ENCODE measurements around the gene B4GALT5.

B4GALT5 gene

GRCh38 chr20:49682278-49682677 is 31.4 kb downstream of the B4GALT5 start:
- no peak for TF ChIP-seq CTCF (conservative IDR thresholded peaks at IDR 0.05; ENCODE audit: low read depth)
- POLR2A ChIA-PET (ENCODE audit: low non-redundant PET), result no interaction called here

GRCh38 chr20:49681850-49682216 is 31.8 kb downstream of the B4GALT5 start:
- DNase-seq (ENCODE audit: low spot score), result no peak
- H3K27ac ChIP-seq, result peak overlapping the region; percentile 24
- CTCF ChIA-PET, result no interaction called here
- POLR2A ChIA-PET (ENCODE audit: low non-redundant PET), result no interaction called here
- TF ChIP-seq CTCF (conservative IDR thresholded peaks at IDR 0.05; ENCODE audit: low read depth), result no peak

More at GRCh38 chr20:49682278-49682677, 31.4 kb downstream of the B4GALT5 start:
- H3K27ac ChIP-seq, result peak overlapping the region; percentile 24
- no peak for DNase-seq (ENCODE audit: low spot score)
- CTCF ChIA-PET, result no interaction called here

GRCh38 chr20:49680484-49680883 is 33.2 kb downstream of the B4GALT5 start:
- no peak overlapping the region for H3K27ac ChIP-seq
- ChIA-PET CTCF (interaction anchor here (0.7 kb wide), 2 partner anchors 23 to 238 kb away, joined by 3 read pairs; no protein-coding TSS in a partner anchor), POLR2A (ENCODE audit: low non-redundant PET) (no interaction called here)
- TF ChIP-seq CTCF (conservative IDR thresholded peaks at IDR 0.05; ENCODE audit: low read depth), result no peak
- no peak for DNase-seq (ENCODE audit: low spot score)

GRCh38 chr20:49679634-49680033 is 34.0 kb downstream of the B4GALT5 start:
- H3K27ac ChIP-seq, result no peak overlapping the region

GRCh38 chr20:49677777-49678758 is 35.6 kb downstream of the B4GALT5 start:
- no peak for DNase-seq (ENCODE audit: low spot score)
- POLR2A ChIA-PET (ENCODE audit: low non-redundant PET), result no interaction called here
- CTCF ChIA-PET, result interaction anchor here (0.6 kb wide), 3 partner anchors 54 to 168 kb away, joined by 3 to 4 read pairs (median 3); no protein-coding TSS in a partner anchor
- H3K27ac ChIP-seq, result peak overlapping the region; percentile 69
- TF ChIP-seq CTCF (conservative IDR thresholded peaks at IDR 0.05; ENCODE audit: low read depth), result no peak

More at GRCh38 chr20:49679634-49680033, 34.0 kb downstream of the B4GALT5 start:
- POLR2A ChIA-PET (ENCODE audit: low non-redundant PET), result no interaction called here
- no peak for DNase-seq (ENCODE audit: low spot score)
- CTCF ChIA-PET, result interaction anchor here (0.6 to 0.9 kb wide), 6 partner anchors 22 to 289 kb away, joined by 3 to 6 read pairs (median 3); no protein-coding TSS in a partner anchor
- TF ChIP-seq CTCF (conservative IDR thresholded peaks at IDR 0.05; ENCODE audit: low read depth), result no peak

GRCh38 chr20:49676581-49677291 is 36.9 kb downstream of the B4GALT5 start:
- no peak for TF ChIP-seq CTCF (conservative IDR thresholded peaks at IDR 0.05; ENCODE audit: low read depth)
- peak; percentile 94 for DNase-seq (ENCODE audit: low spot score)
- CTCF ChIA-PET, result interaction anchor here (1.1 kb wide), 1 partner anchor 12 kb away, joined by 3 read pairs; no protein-coding TSS in a partner anchor
- POLR2A ChIA-PET (ENCODE audit: low non-redundant PET), result no interaction called here
- peak overlapping the region; percentile 69 for H3K27ac ChIP-seq

All from RWPE1 (cell line).